GM12892 (cell line): Measurements from ENCODE around the gene FSCN2.

Source experiments
- DNase-seq: peaks from one replicate; pipeline ENCODE4 v3.0.0; 2011; ENCODE audit not compliant: insufficient read length
- FAIRE-seq: peaks from 2 replicates; lab custom pipeline; 2011; peaks lifted over from hg19 to GRCh38; lab: Jason Lieb, UNC
- POLR2A ChIP-seq: IDR thresholded peaks from 2 replicates; pipeline ENCODE4 v1.6.1; 2011; ENCODE audit warnings: low read depth, low read length, control low read depth
- POLR2AphosphoS5 ChIP-seq: IDR thresholded peaks from 2 replicates; pipeline ENCODE4 v1.6.1; 2011; ENCODE audit warnings: low read depth, low read length, control low read depth
- TAF1 ChIP-seq: IDR thresholded peaks from 2 replicates; pipeline ENCODE4 v1.6.1; 2011; ENCODE audit warnings: low read depth, mild to moderate bottlenecking, control low read depth, low read length, borderline replicate concordance

The FSCN2 gene

GRCh38 chr17:81558941-81559806 lies 31.0 kb downstream of the FSCN2 start:
- no peak for TF ChIP-seq TAF1
- no peak for TF ChIP-seq POLR2AphosphoS5
- TF ChIP-seq POLR2A: no peak
- DNase-seq: no peak
- FAIRE-seq: no peak

GRCh38 chr17:81561494-81561885 lies 33.3 kb downstream of the FSCN2 start:
- FAIRE-seq (no peak), DNase-seq (no peak)
- no peak for TF ChIP-seq TAF1
- no peak for TF ChIP-seq POLR2AphosphoS5
- no peak for TF ChIP-seq POLR2A

GRCh38 chr17:81563861-81564586 lies 35.8 kb downstream of the FSCN2 start:
- TF ChIP-seq TAF1 (no peak), POLR2AphosphoS5 (no peak), POLR2A (no peak)
- FAIRE-seq (no peak), DNase-seq (no peak)

GRCh38 chr17:81564778-81565177 lies 36.6 kb downstream of the FSCN2 start:
- DNase-seq (no peak), FAIRE-seq (no peak)
- no peak for TF ChIP-seq POLR2A
- TF ChIP-seq TAF1: no peak
- no peak for TF ChIP-seq POLR2AphosphoS5

GRCh38 chr17:81565231-81565630 lies 37.1 kb downstream of the FSCN2 start:
- TF ChIP-seq POLR2A: no peak
- TF ChIP-seq POLR2AphosphoS5: no peak
- TF ChIP-seq TAF1: no peak
- FAIRE-seq (no peak), DNase-seq (no peak)

GRCh38 chr17:81566461-81567126 lies 38.4 kb downstream of the FSCN2 start:
- TF ChIP-seq POLR2AphosphoS5 (no peak), TAF1 (no peak), POLR2A (no peak)
- no peak for FAIRE-seq
- DNase-seq: no peak

GRCh38 chr17:81567191-81567590 lies 39.0 kb downstream of the FSCN2 start:
- no peak for DNase-seq
- TF ChIP-seq TAF1: no peak
- TF ChIP-seq POLR2A: no peak
- no peak for TF ChIP-seq POLR2AphosphoS5
- FAIRE-seq: no peak

GRCh38 chr17:81568416-81568815 lies 40.2 kb downstream of the FSCN2 start:
- TF ChIP-seq TAF1: no peak
- no peak for TF ChIP-seq POLR2AphosphoS5
- no peak for TF ChIP-seq POLR2A
- DNase-seq (no peak), FAIRE-seq (no peak)

GRCh38 chr17:81569986-81570514 lies 41.9 kb downstream of the FSCN2 start:
- no peak for FAIRE-seq
- TF ChIP-seq POLR2A (no peak), POLR2AphosphoS5 (no peak), TAF1 (no peak)
- no peak for DNase-seq

- TF ChIP-seq TAF1 (no peak), POLR2A (no peak), POLR2AphosphoS5 (no peak)
- no peak for DNase-seq
- no peak for FAIRE-seq
Measured at GRCh38 chr17:81570964-81571363, 42.8 kb downstream of the FSCN2 start.

- no peak for TF ChIP-seq POLR2AphosphoS5
- TF ChIP-seq TAF1: no peak
- TF ChIP-seq POLR2A: no peak
- no peak for FAIRE-seq
- DNase-seq: no peak
Measured at GRCh38 chr17:81572563-81573168, 44.5 kb downstream of the FSCN2 start.
